GM23338 (cell line): ENCODE results near the gene BLM. TPM values are rescaled to one million over a fixed set of nuclear protein-coding genes. Genes with fewer than 3 reads are reported as not detected.

Experiments used
- ATAC-seq: fragments of 200-7000 bp; cut with Tn5 transposase; 3 replicates; pipeline ENCODE4 v1.9.1; 2020
- DNase-seq: peaks from one replicate; pipeline ENCODE4 v3.0.0-alpha.2; 2015; ENCODE audit warnings: low spot score
- H2AFZ ChIP-seq: fragments of 200-600 bp; sonication (generic); 2 replicates; pipeline ENCODE4 v1.8.0; 2016; ENCODE audit warnings: antibody characterized with exemption, mild to moderate bottlenecking, moderate library complexity
- H3F3A ChIP-seq: fragments of 200-600 bp; sonication (generic); replicated peaks from 2 replicates; pipeline ENCODE4 v1.8.0; 2017; ENCODE audit warnings: antibody characterized with exemption, mixed run types, low read depth
- H3K27ac ChIP-seq: fragments of 200-600 bp; sonication (generic); 2 replicates; pipeline ENCODE4 v1.6.1; 2016; ENCODE audit warnings: low read depth
- H3K27me3 ChIP-seq: fragments of 200-600 bp; sonication (generic); 2 replicates; pipeline ENCODE4 v1.8.0; 2016; ENCODE audit warnings: mild to moderate bottlenecking, mixed run types, moderate library complexity; ENCODE audit not compliant: insufficient read depth
- H3K36me3 ChIP-seq: fragments of 200-600 bp; sonication (generic); 2 replicates; pipeline ENCODE4 v1.8.0; 2016; ENCODE audit warnings: mild to moderate bottlenecking; ENCODE audit not compliant: insufficient read depth
- H3K4me1 ChIP-seq: fragments of 200-600 bp; sonication (generic); 2 replicates; pipeline ENCODE4 v1.8.0; 2016; ENCODE audit warnings: mild to moderate bottlenecking, moderate library complexity; ENCODE audit not compliant: insufficient read depth
- H3K4me2 ChIP-seq: fragments of 200-600 bp; sonication (generic); 2 replicates; pipeline ENCODE4 v1.7.1; 2017; ENCODE audit warnings: mixed run types
- H3K4me3 ChIP-seq: fragments of 200-600 bp; sonication (generic); 2 replicates; pipeline ENCODE4 v1.6.1; 2016; ENCODE audit warnings: mixed run types
- H3K79me2 ChIP-seq: fragments of 200-600 bp; sonication (generic); replicated peaks from 2 replicates; pipeline ENCODE4 v1.8.0; 2017; ENCODE audit warnings: mild to moderate bottlenecking; ENCODE audit not compliant: insufficient read depth
- H3K9me2 ChIP-seq: fragments of 200-600 bp; sonication (generic); 2 replicates; pipeline ENCODE4 v1.8.0; 2017; ENCODE audit not compliant: insufficient read depth
- H4K20me1 ChIP-seq: fragments of 200-600 bp; sonication (generic); replicated peaks from 2 replicates; pipeline ENCODE4 v1.8.0; 2017; ENCODE audit warnings: mild to moderate bottlenecking; ENCODE audit not compliant: insufficient read depth
- H3K27ac Mint-ChIP-seq: 2 replicates; pipeline ENCODE4 v1.8.0; 2020; ENCODE audit warnings: inconsistent platforms, mild to moderate bottlenecking, moderate library complexity, mixed read lengths
- H3K27me3 Mint-ChIP-seq: 3 replicates; pipeline ENCODE4 v1.8.0; 2022; ENCODE audit warnings: low read depth, mild to moderate bottlenecking, moderate library complexity, mixed read lengths, inconsistent platforms; ENCODE audit not compliant: insufficient read depth, poor library complexity
- H3K36me3 Mint-ChIP-seq: 3 replicates; pipeline ENCODE4 v1.8.0; 2021; ENCODE audit warnings: low read depth, mild to moderate bottlenecking, inconsistent platforms, moderate library complexity, mixed read lengths
- H3K4me1 Mint-ChIP-seq: 3 replicates; pipeline ENCODE4 v1.8.0; 2020; ENCODE audit warnings: mild to moderate bottlenecking, inconsistent platforms, mixed read lengths
- H3K4me3 Mint-ChIP-seq: 3 replicates; pipeline ENCODE4 v1.8.0; 2021; ENCODE audit warnings: moderate library complexity, mild to moderate bottlenecking, inconsistent platforms, mixed read lengths
- H3K9me3 Mint-ChIP-seq: 3 replicates; pipeline ENCODE4 v1.8.0; 2020; ENCODE audit warnings: moderate library complexity, mild to moderate bottlenecking, inconsistent platforms, mixed read lengths
- CREB1 ChIP-seq: fragments of 250-450 bp; sonication (Bioruptor Pico); IDR thresholded peaks from 2 replicates; pipeline ENCODE4 v1.5.0; 2020; ENCODE audit warnings: low read depth, mild to moderate bottlenecking, moderate library complexity
- EZH2 ChIP-seq: fragments of 200-600 bp; sonication (generic); IDR thresholded peaks from one replicate; pipeline ENCODE4 v1.8.0; 2017; ENCODE audit warnings: antibody characterized with exemption, mild to moderate bottlenecking, low read depth; ENCODE audit not compliant: unreplicated experiment
- NANOG ChIP-seq: IDR thresholded peaks from 2 replicates; pipeline ENCODE4 v1.6.1; 2016; ENCODE audit warnings: antibody characterized with exemption, borderline replicate concordance
- POLR2AphosphoS5 ChIP-seq: IDR thresholded peaks from 2 replicates; pipeline ENCODE4 v1.6.1; 2016; ENCODE audit warnings: antibody characterized with exemption, low read depth
- ZNF114 ChIP-seq: fragments of 250-450 bp; sonication (Bioruptor Pico); IDR thresholded peaks from 2 replicates; pipeline ENCODE4 v1.5.0; 2020; ENCODE audit warnings: mild to moderate bottlenecking, moderate library complexity
- ZNF331 ChIP-seq: fragments of 250-450 bp; sonication (Bioruptor Pico); IDR thresholded peaks from 2 replicates; pipeline ENCODE4 v1.5.0; 2020; ENCODE audit warnings: low read depth, mild to moderate bottlenecking, moderate library complexity
- polyA plus RNA-seq: library from polyadenylated mRNA; unstranded; fragments of >200 nt; fragmentation: Nextera tagmentation; extraction: Ambion mirVana; gene quantifications from 2 replicates; pipeline ENCODE4 v1.2.1, GENCODE V29; 2016
- total RNA-seq: library from RNA; depleted of rRNA; stranded (reverse); fragments of >200 nt; shearing (Covaris generic); gene quantifications from 2 replicates; pipeline ENCODE4 v1.2.3, GENCODE V29; 2014
- TF ChIP-seq, protein P1 (sequence below): IDR thresholded peaks from one replicate; pipeline ENCODE4 v1.6.1; 2018; ENCODE audit warnings: antibody characterized with exemption; ENCODE audit not compliant: unreplicated experiment
- TF ChIP-seq, protein P2 (sequence below), 2 experiments: fragments of 200-600 bp in 1 of 2; sonication (generic) in 1 of 2; conservative IDR thresholded peaks; 2 replicates each; pipeline versions ENCODE4 v1.5.1 to v1.6.1; 2016 to 2017; ENCODE audit warnings: antibody characterized with exemption in 2 of 2, low read depth in 2 of 2, mild to moderate bottlenecking in 2 of 2, moderate library complexity in 1 of 2

Gene BLM
- total and polyA plus RNA-seq, 2 experiments from 2014 or later = 43.1 to 43.3 TPM

DNA sequence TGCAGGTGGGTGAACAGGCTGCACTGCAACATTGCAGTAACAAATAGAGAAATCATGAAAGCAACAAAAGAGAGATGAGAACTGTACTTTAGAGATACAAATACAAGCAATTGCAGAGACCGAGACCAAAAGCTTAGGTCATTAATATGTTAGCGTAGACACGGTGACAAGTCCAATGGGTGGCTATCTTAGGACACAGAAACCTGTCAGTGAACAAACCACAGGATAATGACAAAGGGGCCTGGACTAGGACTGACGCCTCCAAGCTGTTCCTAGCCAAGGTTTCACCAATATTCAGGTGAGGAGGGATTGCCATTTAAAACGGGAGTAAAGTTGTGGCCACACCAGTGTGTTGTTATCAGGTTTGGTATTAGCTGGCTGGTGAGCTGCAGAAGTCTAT lies 41.7 kb upstream of the BLM start (continued):
- TF ChIP-seq, protein P1, sequence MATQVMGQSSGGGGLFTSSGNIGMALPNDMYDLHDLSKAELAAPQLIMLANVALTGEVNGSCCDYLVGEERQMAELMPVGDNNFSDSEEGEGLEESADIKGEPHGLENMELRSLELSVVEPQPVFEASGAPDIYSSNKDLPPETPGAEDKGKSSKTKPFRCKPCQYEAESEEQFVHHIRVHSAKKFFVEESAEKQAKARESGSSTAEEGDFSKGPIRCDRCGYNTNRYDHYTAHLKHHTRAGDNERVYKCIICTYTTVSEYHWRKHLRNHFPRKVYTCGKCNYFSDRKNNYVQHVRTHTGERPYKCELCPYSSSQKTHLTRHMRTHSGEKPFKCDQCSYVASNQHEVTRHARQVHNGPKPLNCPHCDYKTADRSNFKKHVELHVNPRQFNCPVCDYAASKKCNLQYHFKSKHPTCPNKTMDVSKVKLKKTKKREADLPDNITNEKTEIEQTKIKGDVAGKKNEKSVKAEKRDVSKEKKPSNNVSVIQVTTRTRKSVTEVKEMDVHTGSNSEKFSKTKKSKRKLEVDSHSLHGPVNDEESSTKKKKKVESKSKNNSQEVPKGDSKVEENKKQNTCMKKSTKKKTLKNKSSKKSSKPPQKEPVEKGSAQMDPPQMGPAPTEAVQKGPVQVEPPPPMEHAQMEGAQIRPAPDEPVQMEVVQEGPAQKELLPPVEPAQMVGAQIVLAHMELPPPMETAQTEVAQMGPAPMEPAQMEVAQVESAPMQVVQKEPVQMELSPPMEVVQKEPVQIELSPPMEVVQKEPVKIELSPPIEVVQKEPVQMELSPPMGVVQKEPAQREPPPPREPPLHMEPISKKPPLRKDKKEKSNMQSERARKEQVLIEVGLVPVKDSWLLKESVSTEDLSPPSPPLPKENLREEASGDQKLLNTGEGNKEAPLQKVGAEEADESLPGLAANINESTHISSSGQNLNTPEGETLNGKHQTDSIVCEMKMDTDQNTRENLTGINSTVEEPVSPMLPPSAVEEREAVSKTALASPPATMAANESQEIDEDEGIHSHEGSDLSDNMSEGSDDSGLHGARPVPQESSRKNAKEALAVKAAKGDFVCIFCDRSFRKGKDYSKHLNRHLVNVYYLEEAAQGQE = no peak
- TF ChIP-seq NANOG = no peak

DNA sequence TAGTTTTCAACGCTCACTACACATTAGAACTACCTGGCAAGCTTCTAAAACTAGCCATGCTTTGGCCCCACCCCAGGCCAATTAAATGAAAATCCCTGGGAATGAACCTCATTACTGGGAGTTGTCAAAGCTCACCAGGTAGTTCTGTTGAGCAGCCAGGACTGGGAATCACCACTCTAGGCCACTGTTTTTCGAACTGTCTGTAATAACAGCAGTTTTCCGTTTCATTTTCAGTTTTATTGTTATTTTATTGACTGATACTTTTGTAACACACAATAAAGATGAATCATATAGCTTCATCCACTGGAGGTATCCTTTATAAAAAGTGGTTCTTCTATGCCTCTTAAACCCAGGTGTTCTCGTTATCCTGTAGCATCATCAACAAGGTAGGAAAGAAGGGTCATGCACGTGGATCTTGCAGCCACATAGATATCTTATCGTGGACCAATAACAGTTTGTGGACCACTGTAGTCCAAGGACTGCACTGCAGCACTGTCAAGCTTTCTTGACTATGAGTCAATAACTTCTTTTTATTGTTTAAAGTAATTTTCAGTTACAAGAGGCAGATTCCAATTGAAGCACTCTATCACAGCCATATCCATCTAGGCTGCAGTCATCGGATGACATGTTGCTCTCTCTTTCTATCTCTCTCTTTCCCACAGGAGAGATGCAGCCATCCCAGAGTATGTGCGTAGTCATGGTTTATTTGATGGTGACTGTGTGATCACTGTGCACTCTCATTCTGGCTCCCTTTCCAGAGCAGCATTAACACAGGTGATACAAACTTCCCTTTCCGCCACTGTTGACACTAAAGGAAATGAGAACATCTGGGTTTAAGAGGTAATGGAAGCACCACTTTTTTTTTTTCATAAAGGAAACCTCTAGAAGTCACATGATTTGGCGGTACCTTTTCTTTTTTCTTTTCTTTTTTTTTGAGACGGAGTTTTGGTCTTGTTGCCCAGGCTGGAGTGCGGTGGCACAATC lies 39.0 kb upstream of the BLM start:
- Histone ChIP-seq H3K4me2 (no peak overlapping the region), H3K27me3 (no peaks in the 10 kb centered on the region), H3K79me2 (no peaks in the 10 kb centered on the region), H2AFZ (no peak overlapping the region), H3K4me1 (no peaks in the 10 kb centered on the region), H3K36me3 (no peaks in the 10 kb centered on the region), H3K9me2 (no peaks in the 10 kb centered on the region), H3K27ac (no peak overlapping the region), H3K4me3 (no peak overlapping the region), H4K20me1 (no peaks in the 10 kb centered on the region), H3F3A (no peaks in the 10 kb centered on the region)
- H3K27ac Mint-ChIP-seq = no peak overlapping the region
- H3K4me3 Mint-ChIP-seq = no peak overlapping the region
- TF ChIP-seq ZNF331 (no peak), EZH2 (no peak), CREB1 (CRISPR knock-in tag) (no peak)
- DNase-seq (no peak), ATAC-seq (no peak)
- H3K4me1 Mint-ChIP-seq = no peaks in the 10 kb centered on the region; the same call in 2 of the 3 replicates
- H3K36me3 Mint-ChIP-seq = no peaks in the 10 kb centered on the region
- peaks cover 7% of the 10 kb centered on the region for H3K27me3 Mint-ChIP-seq
- H3K9me3 Mint-ChIP-seq = no peaks in the 10 kb centered on the region

DNA sequence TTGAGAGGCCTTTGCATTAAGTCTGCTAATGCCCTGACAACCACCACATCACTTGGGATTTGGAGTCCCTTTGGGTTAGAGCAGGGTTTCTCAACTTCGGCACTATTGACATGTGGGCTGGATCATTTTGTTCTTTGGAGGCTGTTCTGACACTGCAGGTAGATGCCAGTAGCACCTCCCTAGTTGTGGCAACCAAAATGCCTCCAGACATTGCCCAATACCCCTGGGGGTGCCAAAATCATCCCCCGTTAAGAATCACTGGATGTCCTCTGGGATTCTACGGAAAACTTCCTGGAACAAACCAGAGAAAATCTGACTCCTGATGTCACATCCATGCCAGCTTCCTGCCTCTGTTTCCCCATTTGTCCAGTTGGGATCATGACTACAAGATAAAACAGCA lies 37.2 kb upstream of the BLM start:
- Histone ChIP-seq H3K79me2 (no peaks in the 10 kb centered on the region), H3K4me2 (no peak overlapping the region), H4K20me1 (no peaks in the 10 kb centered on the region), H3K4me3 (no peak overlapping the region), H3K36me3 (no peaks in the 10 kb centered on the region), H3K27me3 (no peaks in the 10 kb centered on the region), H3K9me2 (no peaks in the 10 kb centered on the region), H3K27ac (no peak overlapping the region), H3K4me1 (no peaks in the 10 kb centered on the region), H3F3A (no peaks in the 10 kb centered on the region), H2AFZ (no peak overlapping the region)
- H3K4me3 Mint-ChIP-seq = no peak overlapping the region
- no peaks in the 10 kb centered on the region for H3K9me3 Mint-ChIP-seq
- DNase-seq (no peak), ATAC-seq (no peak)
- no peaks in the 10 kb centered on the region for H3K36me3 Mint-ChIP-seq
- peaks cover 5% of the 10 kb centered on the region for H3K4me1 Mint-ChIP-seq
- peaks cover 5% of the 10 kb centered on the region for H3K27me3 Mint-ChIP-seq
- no peak overlapping the region for H3K27ac Mint-ChIP-seq
- TF ChIP-seq ZNF114 (CRISPR knock-in tag) (no peak), POLR2AphosphoS5 (no peak), ZNF331 (no peak), NANOG (no peak)
- TF ChIP-seq, protein P1 = no peak
- TF ChIP-seq, protein P2, sequence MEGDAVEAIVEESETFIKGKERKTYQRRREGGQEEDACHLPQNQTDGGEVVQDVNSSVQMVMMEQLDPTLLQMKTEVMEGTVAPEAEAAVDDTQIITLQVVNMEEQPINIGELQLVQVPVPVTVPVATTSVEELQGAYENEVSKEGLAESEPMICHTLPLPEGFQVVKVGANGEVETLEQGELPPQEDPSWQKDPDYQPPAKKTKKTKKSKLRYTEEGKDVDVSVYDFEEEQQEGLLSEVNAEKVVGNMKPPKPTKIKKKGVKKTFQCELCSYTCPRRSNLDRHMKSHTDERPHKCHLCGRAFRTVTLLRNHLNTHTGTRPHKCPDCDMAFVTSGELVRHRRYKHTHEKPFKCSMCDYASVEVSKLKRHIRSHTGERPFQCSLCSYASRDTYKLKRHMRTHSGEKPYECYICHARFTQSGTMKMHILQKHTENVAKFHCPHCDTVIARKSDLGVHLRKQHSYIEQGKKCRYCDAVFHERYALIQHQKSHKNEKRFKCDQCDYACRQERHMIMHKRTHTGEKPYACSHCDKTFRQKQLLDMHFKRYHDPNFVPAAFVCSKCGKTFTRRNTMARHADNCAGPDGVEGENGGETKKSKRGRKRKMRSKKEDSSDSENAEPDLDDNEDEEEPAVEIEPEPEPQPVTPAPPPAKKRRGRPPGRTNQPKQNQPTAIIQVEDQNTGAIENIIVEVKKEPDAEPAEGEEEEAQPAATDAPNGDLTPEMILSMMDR (conservative IDR thresholded peaks at IDR 0.05; ENCODE audit: low read depth in 2 of 2) = no peak
